Ishikawa (cell line): ENCODE data around the gene ZBTB40.

Experiments
- CEBPB ChIP-seq: IDR thresholded peaks from 2 replicates; pipeline ENCODE4 v1.6.1; 2012
- CREB1 ChIP-seq: IDR thresholded peaks from 2 replicates; pipeline ENCODE4 v1.6.1; 2012; ENCODE audit warnings: low read depth
- EGR1 ChIP-seq: IDR thresholded peaks from 2 replicates; pipeline ENCODE4 v1.6.1; 2012
- EP300 ChIP-seq: IDR thresholded peaks from 2 replicates; pipeline ENCODE4 v1.6.1; 2012; ENCODE audit warnings: borderline replicate concordance
- FOXM1 ChIP-seq: IDR thresholded peaks from 2 replicates; pipeline ENCODE4 v1.6.1; 2012; ENCODE audit warnings: low read depth, borderline replicate concordance
- NFIC ChIP-seq: IDR thresholded peaks from 2 replicates; pipeline ENCODE4 v1.6.1; 2012
- RAD21 ChIP-seq: IDR thresholded peaks from 2 replicates; pipeline ENCODE4 v1.6.1; 2012; ENCODE audit warnings: low read depth
- TAF1 ChIP-seq: IDR thresholded peaks from 2 replicates; pipeline ENCODE4 v1.6.1; 2012; ENCODE audit warnings: low read depth, mild to moderate bottlenecking
- TCF12 ChIP-seq: IDR thresholded peaks from 2 replicates; pipeline ENCODE4 v1.6.1; 2012; ENCODE audit warnings: low read depth
- TEAD4 ChIP-seq: IDR thresholded peaks from 2 replicates; pipeline ENCODE4 v1.6.1; 2012
- USF1 ChIP-seq: IDR thresholded peaks from 2 replicates; pipeline ENCODE4 v1.6.1; 2012
- YY1 ChIP-seq: IDR thresholded peaks from 2 replicates; pipeline ENCODE4 v1.6.1; 2012; ENCODE audit warnings: low read depth
- ZBTB7A ChIP-seq: IDR thresholded peaks from 2 replicates; pipeline ENCODE4 v1.6.1; 2012; ENCODE audit warnings: low read depth
- TF ChIP-seq, protein P1 (sequence below): IDR thresholded peaks from 2 replicates; pipeline ENCODE4 v1.6.1; 2012
- TF ChIP-seq, protein P2 (sequence below): IDR thresholded peaks from 2 replicates; pipeline ENCODE4 v1.6.1; 2012; ENCODE audit warnings: low read depth, mild to moderate bottlenecking

The ZBTB40 gene

DNA sequence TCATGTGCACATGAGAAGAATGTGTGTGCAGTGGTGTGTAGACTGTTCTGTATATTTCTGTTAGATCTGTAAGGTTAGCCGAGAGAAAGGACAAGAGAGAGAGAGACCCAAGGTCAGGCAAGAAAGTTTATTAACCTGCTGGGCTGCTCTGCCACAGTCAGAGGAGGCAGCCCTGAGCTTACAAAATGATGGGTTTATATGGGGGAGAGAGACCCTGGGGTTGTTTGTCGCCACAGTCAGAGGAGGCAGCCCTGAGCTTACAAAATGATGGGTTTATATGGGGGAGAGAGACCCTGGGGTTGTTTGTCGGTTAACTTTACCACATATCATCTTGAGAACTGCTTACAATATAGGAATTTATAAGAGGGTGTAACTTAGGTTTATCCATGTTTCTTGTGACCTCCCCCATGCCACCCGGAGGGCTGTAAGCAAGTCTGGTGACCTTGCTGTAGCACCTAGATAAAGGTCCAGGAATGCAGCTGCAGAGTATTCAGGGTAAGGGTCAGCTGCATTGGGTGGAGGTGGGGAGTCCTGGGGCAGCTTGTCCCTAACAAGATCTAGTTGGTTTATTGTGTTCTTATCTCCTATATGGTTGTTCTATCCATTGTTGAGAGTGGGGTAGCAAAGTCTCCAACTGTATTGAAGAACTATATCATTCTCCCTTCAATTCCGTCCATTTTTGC, 9.3 kb upstream of the ZBTB40 start:
- TF ChIP-seq CREB1 (no peak), ZBTB7A (no peak), NFIC (no peak), TEAD4 (no peak), RAD21 (no peak), USF1 (no peak), FOXM1 (no peak), EGR1 (no peak), CEBPB (no peak), YY1 (no peak), EP300 (no peak), TCF12 (no peak)
- TF ChIP-seq, protein P1, sequence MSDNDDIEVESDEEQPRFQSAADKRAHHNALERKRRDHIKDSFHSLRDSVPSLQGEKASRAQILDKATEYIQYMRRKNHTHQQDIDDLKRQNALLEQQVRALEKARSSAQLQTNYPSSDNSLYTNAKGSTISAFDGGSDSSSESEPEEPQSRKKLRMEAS, result no peak
- TF ChIP-seq, protein P2, sequence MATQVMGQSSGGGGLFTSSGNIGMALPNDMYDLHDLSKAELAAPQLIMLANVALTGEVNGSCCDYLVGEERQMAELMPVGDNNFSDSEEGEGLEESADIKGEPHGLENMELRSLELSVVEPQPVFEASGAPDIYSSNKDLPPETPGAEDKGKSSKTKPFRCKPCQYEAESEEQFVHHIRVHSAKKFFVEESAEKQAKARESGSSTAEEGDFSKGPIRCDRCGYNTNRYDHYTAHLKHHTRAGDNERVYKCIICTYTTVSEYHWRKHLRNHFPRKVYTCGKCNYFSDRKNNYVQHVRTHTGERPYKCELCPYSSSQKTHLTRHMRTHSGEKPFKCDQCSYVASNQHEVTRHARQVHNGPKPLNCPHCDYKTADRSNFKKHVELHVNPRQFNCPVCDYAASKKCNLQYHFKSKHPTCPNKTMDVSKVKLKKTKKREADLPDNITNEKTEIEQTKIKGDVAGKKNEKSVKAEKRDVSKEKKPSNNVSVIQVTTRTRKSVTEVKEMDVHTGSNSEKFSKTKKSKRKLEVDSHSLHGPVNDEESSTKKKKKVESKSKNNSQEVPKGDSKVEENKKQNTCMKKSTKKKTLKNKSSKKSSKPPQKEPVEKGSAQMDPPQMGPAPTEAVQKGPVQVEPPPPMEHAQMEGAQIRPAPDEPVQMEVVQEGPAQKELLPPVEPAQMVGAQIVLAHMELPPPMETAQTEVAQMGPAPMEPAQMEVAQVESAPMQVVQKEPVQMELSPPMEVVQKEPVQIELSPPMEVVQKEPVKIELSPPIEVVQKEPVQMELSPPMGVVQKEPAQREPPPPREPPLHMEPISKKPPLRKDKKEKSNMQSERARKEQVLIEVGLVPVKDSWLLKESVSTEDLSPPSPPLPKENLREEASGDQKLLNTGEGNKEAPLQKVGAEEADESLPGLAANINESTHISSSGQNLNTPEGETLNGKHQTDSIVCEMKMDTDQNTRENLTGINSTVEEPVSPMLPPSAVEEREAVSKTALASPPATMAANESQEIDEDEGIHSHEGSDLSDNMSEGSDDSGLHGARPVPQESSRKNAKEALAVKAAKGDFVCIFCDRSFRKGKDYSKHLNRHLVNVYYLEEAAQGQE, result no peak

DNA sequence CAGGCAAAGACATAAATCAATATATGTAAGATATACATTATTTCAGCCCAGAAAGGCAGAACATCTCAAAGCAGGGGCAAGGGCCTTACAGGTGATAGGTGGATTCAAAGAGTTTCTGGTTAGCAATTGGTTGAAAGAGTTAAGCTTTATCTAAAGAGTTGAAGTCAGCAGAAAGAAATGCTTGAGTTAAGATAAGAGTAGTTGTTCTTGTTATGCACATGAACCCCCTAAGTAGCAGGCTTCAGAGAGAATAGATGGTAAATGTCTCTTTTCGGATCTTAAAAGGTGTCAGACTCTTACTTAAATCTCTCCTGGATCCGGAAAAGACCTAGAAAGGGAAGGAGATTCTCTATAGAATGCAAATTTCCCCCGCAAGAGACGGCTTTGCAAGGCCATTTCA, 8.3 kb upstream of the ZBTB40 start:
- TF ChIP-seq NFIC (no peak), RAD21 (no peak), TCF12 (no peak), ZBTB7A (no peak), EP300 (no peak)

GRCh38 chr1:22444856-22445255, 6.8 kb upstream of the ZBTB40 start:
- TF ChIP-seq YY1 (no peak), EGR1 (no peak), ZBTB7A (no peak), CEBPB (no peak), TAF1 (no peak), RAD21 (no peak), TCF12 (no peak), TEAD4 (no peak), EP300 (no peak), FOXM1 (no peak)
- TF ChIP-seq, protein P2, result no peak

DNA sequence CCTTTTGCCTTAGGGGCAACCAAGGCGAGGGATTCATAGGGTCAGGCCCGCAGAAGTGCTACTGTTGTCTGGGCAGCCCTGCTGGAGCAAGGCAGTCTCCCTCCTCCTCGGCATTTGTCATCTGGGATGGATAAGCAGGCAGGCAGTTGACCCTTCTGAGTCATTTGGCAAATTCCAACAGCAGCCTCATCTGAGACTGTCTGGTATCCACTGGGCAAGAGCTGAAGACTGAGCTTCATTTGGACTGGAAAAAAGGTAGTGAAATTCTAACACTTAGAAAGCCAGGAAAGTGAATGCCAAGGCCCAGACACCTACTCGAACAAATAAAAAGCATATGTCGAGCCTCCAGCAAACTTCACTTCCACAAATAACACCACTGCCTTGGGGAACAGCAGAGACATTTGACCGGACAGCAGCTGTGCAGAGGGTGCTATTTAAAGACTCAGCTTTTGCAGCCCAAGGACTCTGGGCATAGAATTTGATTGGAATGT, 4.0 kb upstream of the ZBTB40 start:
- TF ChIP-seq CREB1 (no peak), CEBPB (no peak), TAF1 (no peak), NFIC (no peak), TCF12 (no peak), ZBTB7A (no peak), EGR1 (no peak), YY1 (no peak), RAD21 (no peak), TEAD4 (no peak), FOXM1 (no peak), USF1 (no peak)
- TF ChIP-seq, protein P2, result no peak
- TF ChIP-seq, protein P1, result no peak
